GM13976 (cell line): ENCODE data around the gene HS3ST4.

Experiments used
- DNase-seq: peaks from one replicate; pipeline ENCODE4 v3.0.0; 2012; ENCODE audit warnings: low spot score
- CTCF ChIP-seq: IDR thresholded peaks from 2 replicates; pipeline ENCODE4 v1.5.1; 2012; ENCODE audit warnings: borderline replicate concordance, mild to moderate bottlenecking; ENCODE audit not compliant: insufficient read depth; ENCODE audit errors: extremely low read depth, missing control alignments, control extremely low read depth
- in situ Hi-C: fragments of 300-500 bp; cut with MboI; formaldehyde crosslinking; loops from one replicate; pipeline ENCODE4 v1.12.0; 2022; ENCODE audit warnings: low sequenced_read_pairs, mixed read lengths, inconsistent platforms; ENCODE audit not compliant: unreplicated experiment

HS3ST4 gene

DNA sequence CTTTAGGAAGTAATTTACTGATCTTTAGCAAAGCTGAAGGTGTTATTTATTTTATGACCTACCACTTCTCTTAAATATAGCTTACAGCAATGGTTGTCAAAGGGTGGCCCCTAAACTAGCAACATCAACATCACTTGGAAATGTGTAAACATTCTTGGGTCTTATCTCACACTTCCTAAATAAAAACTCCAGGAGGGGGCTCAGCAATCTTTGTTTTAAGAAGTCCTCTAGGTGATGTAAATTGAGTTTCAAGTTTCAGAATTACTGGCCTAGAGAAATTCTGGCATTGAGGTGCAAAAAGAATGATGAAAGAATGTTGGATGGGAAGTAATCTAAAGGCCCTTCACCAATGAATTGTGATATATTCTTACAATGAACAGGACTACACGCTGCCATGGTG is 142.3 kb downstream of the HS3ST4 start:
- TF ChIP-seq CTCF, result no peak
- in situ Hi-C loops, result loop anchor here (25.0 kb wide), 2 partner anchors 1278 to 1628 kb away; no protein-coding TSS in a partner anchor

DNA sequence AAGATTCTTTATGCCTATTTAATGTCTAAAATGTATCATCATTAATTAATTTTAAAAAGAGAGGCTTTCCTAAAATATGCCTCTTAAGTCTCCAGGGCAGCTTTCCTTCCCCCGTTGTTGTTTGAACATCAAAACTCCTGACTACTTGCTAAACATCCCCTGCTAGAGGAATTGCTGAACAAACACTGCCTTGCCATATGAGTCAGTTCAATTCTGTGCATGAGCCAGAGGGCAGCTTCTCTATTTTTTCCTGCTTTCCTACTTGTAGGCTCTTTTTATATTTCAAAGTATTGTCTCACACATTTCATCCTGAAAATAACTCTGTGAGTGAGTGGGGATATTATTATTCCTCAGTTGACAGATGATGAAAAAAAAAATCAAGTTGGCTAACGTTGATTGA is 143.4 kb downstream of the HS3ST4 start:
- no peak for DNase-seq
- in situ Hi-C loops, result loop anchor here (25.0 kb wide), 2 partner anchors 1277 to 1627 kb away; no protein-coding TSS in a partner anchor
- no peak for TF ChIP-seq CTCF

More for the DNA sequence above, 142.3 kb downstream of the HS3ST4 start:
- DNase-seq, result no peak

- in situ Hi-C loops, result loop anchor here (25.0 kb wide), 2 partner anchors 1274 to 1624 kb away; no protein-coding TSS in a partner anchor
- TF ChIP-seq CTCF, result peak; percentile 68
- DNase-seq, result peak; percentile 22
These were observed 147.0 kb downstream of the HS3ST4 start for GRCh38 chr16:25838724-25839186.

- TF ChIP-seq CTCF, result no peak
- in situ Hi-C loops, result loop anchor here (25.0 kb wide), 2 partner anchors 1271 to 1621 kb away; no protein-coding TSS in a partner anchor
- no peak for DNase-seq
These were observed 150.0 kb downstream of the HS3ST4 start for GRCh38 chr16:25841761-25842160.

- in situ Hi-C loops, result loop anchor here (25.0 kb wide), 2 partner anchors 1266 to 1616 kb away; no protein-coding TSS in a partner anchor
- no peak for DNase-seq
- no peak for TF ChIP-seq CTCF
These were observed 154.1 kb downstream of the HS3ST4 start for GRCh38 chr16:25845901-25846300.

- in situ Hi-C loops, result no loop called here
- DNase-seq, result no peak
- TF ChIP-seq CTCF, result no peak
These were observed 162.4 kb downstream of the HS3ST4 start for GRCh38 chr16:25854141-25854540.
